HG03442 (cell line): Measurements from ENCODE around the gene RYR2.
"Not testable (repeated sequence)": the region's sequence is repeated elsewhere in the genome, so short reads cannot be mapped to it uniquely, and the experiment has no call there.

ENCODE experiments used
- ATAC-seq: cut with Tn5 transposase; IDR thresholded peaks from one replicate; pipeline ENCODE4 v1.9.1; 2021; ENCODE audit warnings: mild to moderate bottlenecking, moderate library complexity; ENCODE audit not compliant: unreplicated experiment

The RYR2 gene

GRCh38 chr1:237525102-237525501 lies 483.1 kb downstream of the RYR2 start:
- no peak for ATAC-seq

GRCh38 chr1:237527761-237528160 lies 485.8 kb downstream of the RYR2 start:
- ATAC-seq: no peak

GRCh38 chr1:237528545-237528944 lies 486.6 kb downstream of the RYR2 start:
- no peak for ATAC-seq

DNA sequence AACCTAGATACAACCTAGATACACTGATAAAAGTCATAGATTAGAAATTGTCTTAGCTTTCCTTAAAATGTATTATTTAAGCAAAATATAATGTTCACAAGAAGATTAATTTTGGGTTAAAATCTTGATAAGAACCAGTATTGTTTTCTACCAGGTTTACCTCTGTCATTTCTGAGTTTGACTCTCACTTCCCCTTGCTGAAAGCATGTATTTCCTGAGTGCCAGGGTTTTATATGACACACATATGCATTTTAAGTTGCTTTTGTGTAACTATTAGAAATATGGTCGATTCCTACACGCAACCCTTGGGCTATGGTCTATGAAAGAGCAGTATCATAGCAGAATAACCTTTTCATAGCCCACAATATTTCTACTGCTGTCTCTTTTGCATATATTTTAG lies 497.1 kb downstream of the RYR2 start:
- ATAC-seq: no peak

DNA sequence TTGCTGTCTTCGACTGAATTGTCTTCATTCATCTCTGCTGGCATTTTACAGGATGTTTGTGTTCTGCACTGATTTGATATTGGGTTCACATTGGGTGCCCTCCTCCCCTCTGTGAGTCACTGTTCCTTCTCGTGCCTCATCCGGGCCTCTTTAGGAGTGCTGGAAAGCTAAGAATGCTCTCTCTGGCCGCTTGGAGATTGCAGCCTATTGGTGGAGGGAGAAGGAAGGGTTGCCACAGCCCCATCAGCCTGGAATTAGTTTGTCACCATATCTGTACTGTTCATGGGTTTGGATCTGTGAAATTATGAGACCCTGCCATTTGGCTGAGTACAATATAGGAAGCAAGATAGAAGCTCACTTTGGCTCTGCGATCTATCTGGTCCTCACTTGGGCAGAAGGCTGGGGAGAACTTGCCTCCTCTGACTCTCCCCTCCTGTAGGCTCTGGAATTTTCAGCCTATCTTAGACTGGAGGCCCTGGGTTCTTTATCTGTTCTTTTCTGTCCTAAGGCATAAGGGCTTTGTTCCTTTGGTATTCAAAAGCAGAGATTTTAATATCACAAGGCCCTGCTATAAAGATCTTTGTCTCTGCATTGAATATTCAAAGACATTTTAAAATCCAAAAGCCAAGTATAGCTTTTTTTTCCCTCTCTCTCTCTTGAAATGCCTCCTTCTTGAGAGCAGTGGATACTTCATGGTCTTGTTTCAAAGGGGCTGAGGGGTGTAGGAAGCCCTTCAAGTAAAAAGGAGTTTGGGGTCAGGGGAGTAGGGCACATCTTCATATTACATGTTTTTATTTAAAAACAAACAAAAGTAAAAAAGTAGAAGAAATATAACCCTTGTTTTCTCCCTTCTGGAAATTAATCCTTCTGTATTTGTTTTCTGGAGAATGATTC lies 500.8 kb downstream of the RYR2 start:
- ATAC-seq: no peak

DNA sequence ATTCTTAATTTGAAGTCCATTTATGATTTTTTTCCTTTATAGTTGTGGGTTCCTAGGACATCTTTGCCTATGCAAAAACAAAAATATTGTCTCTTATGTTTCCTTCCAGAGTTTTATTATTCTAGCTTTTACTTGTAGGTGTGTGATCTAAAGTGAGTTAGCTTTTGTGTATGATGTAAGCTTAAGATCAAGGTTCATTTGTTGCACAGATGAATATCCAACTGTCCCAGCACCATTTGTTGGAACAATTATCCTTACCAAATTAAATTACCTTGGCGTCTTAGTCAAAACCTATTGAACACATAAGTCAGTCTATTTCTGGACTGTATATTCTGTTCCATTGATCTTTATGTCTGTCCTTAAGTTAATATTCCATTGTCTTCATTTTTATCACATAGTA lies 511.1 kb downstream of the RYR2 start:
- no peak for ATAC-seq

GRCh38 chr1:237556911-237557310 lies 514.9 kb downstream of the RYR2 start:
- no peak for ATAC-seq

- peak; percentile 89 for ATAC-seq
Measured at GRCh38 chr1:237562242-237562823, 520.3 kb downstream of the RYR2 start.

DNA sequence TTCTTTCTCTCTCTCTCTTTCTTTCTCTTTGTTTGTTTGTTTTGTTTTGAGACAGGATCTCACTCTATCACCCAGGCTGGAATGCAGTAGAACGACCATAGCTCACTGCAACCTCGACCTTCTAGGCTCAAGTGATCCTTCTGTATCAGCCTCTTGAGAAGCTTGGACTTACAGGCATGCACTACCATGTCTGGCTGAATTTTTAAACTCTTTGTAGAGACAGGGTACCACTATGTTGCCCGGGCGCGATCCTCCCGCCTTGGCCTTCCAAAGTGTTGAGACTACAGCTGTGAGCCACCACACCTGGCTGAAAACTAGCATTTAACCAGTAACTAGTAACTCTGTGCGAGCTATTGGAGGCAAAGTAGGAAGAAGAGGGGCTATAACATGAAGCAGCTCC lies 523.3 kb downstream of the RYR2 start:
- ATAC-seq: no peak

- ATAC-seq: no peak
Measured at GRCh38 chr1:237566581-237566980, 524.6 kb downstream of the RYR2 start.

- ATAC-seq: no peak
Measured at GRCh38 chr1:237568955-237569354, 527.0 kb downstream of the RYR2 start.

GRCh38 chr1:237570530-237570929 lies 528.5 kb downstream of the RYR2 start:
- ATAC-seq: no peak

- no peak for ATAC-seq
Measured at GRCh38 chr1:237574536-237574935, 532.6 kb downstream of the RYR2 start.

GRCh38 chr1:237578540-237578939 lies 536.6 kb downstream of the RYR2 start:
- ATAC-seq: no peak

DNA sequence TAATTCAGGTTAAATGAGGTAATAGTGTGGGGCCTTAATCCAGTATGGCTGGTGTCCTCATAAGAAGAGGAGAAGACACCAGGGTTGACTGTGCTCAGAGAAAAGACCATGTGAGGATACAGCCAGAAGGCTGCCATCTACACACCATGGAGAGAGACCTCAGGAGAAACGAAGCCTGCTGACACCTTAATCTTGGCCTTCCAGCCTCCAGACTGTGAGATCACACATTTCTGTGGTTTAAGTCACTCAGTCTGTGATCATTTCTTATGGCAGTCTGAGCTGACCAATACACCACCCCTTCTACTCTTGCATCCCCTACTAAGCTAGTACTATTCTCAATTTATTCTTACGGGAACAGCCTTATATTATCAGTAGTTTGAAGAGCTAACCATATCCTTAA lies 538.7 kb downstream of the RYR2 start:
- ATAC-seq: no peak

DNA sequence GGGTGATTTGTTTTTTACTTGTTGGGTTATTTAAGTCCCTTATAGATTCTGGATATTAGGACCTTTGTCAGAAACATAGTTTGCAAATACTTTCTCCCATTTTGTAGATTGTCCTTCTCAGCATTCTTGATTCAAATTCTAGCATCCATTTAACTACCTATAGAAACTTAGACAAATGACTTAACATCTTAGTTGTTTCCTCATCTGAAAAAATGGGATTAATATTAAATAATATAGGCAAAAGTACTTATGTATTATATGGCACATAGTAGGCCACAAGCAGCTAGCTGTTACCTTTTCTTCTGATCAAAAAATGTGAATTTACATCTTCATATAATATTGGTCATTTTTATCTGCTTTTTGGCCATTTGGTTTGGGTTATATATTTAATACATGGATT lies 541.3 kb downstream of the RYR2 start:
- no peak for ATAC-seq

GRCh38 chr1:237583756-237584155 lies 541.8 kb downstream of the RYR2 start:
- ATAC-seq: no peak

DNA sequence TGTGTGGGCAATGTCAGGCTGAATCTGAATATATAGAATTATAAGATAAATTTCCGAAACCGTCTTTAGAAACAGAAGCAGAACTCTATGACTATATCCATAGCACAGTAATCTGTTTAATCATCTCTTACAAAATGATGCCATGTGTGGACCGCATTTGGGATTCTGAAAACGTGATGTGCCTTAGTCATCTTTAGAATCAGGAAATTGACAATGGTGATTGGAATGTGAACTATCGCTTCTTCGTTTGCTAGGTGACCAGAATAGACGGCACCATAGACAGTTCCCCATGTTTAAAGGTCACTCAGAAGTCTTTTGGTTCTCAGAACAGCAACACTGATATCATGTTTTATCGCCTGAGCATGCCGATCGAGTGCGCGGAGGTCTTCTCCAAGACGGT lies 548.4 kb downstream of the RYR2 start:
- no peak for ATAC-seq

DNA sequence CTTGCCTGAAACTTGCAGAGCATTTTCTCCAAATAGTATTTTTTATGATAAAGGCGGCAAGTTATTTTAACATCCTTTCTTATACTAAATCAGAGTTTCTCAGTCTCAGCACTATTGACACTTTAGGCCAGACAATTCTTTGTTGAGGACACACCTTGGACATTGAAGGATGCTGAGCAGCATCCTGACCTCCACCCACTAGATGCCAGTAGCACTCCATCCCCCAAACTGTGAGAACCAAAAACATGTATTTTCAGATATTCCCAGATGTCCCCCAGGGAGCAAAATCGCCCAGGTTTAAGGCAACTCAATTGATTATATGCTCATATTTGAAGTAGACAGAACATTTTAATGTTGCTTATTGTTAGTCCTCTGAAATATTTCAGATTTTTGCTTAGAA lies 549.4 kb downstream of the RYR2 start:
- no peak for ATAC-seq

DNA sequence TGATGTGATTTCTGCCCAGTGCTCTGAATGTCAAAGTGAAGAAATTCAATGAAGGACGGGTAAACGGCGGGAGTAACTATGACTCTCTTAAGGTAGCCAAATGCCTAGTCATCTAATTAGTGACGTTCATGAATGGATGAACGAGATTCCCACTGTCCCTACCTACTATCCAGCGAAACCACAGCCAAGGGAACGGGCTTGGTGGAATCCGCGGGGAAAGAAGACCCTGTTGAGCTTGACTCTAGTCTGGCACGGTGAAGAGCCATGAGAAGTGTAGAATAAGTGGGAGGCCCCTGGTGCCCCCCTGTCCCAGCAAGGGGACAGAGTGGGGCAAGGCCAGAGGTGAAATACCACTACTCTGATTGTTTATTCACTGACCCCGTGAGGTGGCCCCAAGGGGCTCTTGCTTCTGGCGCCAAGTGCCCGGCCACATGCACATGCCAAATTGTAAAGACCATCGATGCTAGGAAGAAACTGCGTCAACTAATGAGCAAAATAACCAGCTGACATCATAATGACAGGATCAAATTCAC lies 561.1 kb downstream of the RYR2 start:
- not testable (repeated sequence) for ATAC-seq

GRCh38 chr1:237608433-237608832 lies 566.4 kb downstream of the RYR2 start:
- ATAC-seq: no peak

DNA sequence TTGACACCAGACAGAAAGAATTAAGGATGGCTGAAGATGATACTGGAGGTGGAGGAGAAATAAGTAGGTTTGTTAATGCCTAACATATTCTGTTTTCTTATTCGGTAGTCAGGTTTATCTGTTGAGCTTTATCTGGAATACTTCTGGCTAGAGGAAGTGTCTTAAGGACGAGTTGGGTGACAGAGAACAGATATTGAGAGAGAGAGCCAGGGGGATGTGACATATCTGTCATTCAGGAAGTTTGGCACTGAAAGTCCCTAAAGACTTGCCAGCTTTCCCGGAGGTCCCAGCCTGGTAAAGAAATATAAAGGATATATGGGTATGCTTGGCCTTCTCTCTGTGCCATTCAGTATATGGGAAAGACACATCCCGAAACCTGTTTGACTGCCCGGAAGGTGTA lies 568.2 kb downstream of the RYR2 start:
- no peak for ATAC-seq
